ENCODE measurements around the gene ASCC1. TPM values are rescaled to one million over a fixed set of nuclear protein-coding genes. Genes with fewer than 3 reads are reported as not detected.
A peak's percentile ranks its signal among the peaks of the same experiment; 100 is the strongest.
"Not testable (repeated sequence)": the region's sequence is repeated elsewhere in the genome, so short reads cannot be mapped to it uniquely, and the experiment has no call there.

Gene ASCC1
- total RNA-seq, 2 donors from 2014 or later, result 30.9 to 35.7 TPM

DNA sequence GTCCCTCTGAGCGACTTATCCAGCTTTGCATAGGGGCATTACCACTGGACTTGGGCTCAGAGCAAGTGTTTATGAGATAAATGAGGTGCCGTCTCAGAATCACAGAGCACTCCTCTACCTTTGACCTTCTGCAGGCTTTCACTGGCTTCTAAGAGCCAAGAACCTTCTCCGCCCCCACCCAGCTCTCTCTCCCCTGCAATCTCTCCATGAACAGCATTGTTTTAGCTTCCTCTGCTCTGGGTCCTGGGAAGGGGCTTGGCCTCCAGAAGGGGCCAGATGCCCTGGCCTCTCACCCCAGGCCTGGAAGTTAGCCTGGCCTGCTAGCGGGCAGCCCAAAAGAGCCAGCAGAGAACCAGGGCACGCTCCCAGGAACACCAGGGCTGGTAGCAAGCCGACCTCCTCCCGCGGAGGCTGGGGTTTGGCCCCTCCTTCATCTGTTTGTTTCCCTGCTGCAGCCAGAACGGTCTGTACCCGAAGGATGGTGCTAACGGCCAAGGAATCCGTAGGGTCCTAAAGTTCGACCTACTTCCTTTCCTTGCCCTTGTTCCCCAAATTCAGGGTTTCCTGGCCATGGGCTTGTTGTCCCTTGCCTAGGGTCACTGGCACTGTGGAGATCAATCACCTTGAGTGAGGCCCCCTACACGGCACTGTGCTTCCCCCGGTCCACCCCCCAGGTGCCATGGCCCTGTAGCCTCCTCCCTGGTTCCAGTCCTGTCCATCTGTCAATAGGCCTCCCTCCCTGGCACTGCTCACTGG lies 38.9 kb upstream of the ASCC1 start:
- Mint-ChIP-seq H3K9me3 (no peaks in the 10 kb centered on the region), H3K4me3 (peak overlapping the region; percentile 45), H3K27me3 (no peaks in the 10 kb centered on the region), H3K27ac (peak overlapping the region; percentile 86 to 95), H3K4me1 (ENCODE audit: low read depth in 2 of 2) (peaks cover 65 to 70% of the 10 kb centered on the region in 2 donors), H3K36me3 (no peaks in the 10 kb centered on the region)
- ATAC-seq (peak; percentile 67 to 68), DNase-seq (ENCODE audit: low spot score) (peak; percentile 63)

DNA sequence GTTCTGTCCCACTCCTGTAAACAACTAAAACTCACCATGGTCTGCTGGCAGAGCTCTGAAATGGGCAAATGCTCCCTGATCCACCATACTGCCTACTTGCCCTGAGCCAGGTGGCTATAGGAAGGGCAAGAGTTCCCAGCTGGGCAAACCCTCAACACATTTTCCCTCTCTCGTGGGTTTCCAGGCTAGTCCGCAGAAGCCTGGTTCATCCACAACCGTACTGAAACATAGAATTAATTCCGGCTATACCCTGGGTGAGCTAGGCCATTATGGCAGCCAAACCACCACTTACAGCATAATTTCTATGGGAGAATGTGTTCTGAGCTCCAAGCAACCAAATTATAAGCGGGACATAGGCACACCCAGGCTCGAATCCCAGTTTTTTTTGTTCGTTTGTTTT lies 37.5 kb upstream of the ASCC1 start:
- Mint-ChIP-seq H3K9me3 (no peaks in the 10 kb centered on the region), H3K27ac (peak overlapping the region; percentile 43 to 89), H3K36me3 (no peaks in the 10 kb centered on the region), H3K4me3 (no peak overlapping the region), H3K27me3 (no peaks in the 10 kb centered on the region), H3K4me1 (ENCODE audit: low read depth in 2 of 2) (peaks cover 61 to 63% of the 10 kb centered on the region in 2 donors)
- ATAC-seq (no peak), DNase-seq (ENCODE audit: low spot score) (peak; percentile 12)

DNA sequence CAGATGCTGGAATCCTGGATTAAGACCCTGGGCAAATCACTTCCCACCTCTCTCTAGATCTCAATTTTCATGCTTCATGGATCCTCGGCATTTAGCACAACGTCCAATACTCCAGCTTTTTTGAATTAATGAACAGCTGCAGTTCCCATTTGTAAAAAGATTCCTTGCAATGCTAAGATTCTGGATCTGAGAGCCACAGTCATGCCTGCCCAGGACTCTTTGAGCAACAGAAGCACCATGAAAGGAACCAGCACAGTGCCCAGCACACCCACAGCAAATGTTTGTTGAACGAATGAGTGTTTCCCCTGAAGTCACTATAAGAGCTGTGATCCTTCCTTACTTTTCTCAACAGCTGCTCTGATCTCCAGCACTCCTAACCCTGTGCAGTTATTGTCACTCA lies 36.9 kb upstream of the ASCC1 start:
- DNase-seq (ENCODE audit: low spot score) (peak; percentile 12), ATAC-seq (no peak)
- H3K27me3 Mint-ChIP-seq, result no peaks in the 10 kb centered on the region
- H3K4me3 Mint-ChIP-seq, result no peak overlapping the region
- peaks cover 64 to 65% of the 10 kb centered on the region in 2 donors for H3K4me1 Mint-ChIP-seq (ENCODE audit: low read depth in 2 of 2)
- peak overlapping the region; percentile 43 to 89 for H3K27ac Mint-ChIP-seq
- no peaks in the 10 kb centered on the region for H3K36me3 Mint-ChIP-seq
- H3K9me3 Mint-ChIP-seq, result no peaks in the 10 kb centered on the region

DNA sequence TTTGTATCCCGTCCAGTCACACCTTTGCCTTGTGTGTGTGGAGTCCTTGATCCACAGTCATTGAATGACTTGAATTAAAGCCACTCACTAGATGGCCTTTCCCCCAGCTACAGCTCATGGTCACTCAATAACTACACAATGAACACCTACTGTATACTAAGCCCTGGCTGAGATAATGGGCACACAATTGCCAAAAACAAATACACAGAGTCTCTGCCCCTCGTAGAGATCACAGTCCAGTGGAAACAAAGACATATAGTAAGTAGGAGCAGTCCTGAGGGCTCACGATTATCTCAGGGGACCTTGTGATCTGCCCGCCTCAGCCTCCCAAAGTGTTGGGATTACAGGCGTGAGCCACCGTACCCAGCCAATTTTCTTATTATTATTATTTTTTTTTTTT lies 35.6 kb upstream of the ASCC1 start:
- ATAC-seq, result no peak
- Mint-ChIP-seq H3K27me3 (no peaks in the 10 kb centered on the region), H3K36me3 (no peaks in the 10 kb centered on the region), H3K4me1 (ENCODE audit: low read depth in 2 of 2) (peaks cover 58 to 60% of the 10 kb centered on the region in 2 donors), H3K4me3 (no peak overlapping the region), H3K27ac (peak overlapping the region in 1 of 2 donors; percentile 89), H3K9me3 (no peaks in the 10 kb centered on the region)
- no peak for DNase-seq (ENCODE audit: low spot score)

DNA sequence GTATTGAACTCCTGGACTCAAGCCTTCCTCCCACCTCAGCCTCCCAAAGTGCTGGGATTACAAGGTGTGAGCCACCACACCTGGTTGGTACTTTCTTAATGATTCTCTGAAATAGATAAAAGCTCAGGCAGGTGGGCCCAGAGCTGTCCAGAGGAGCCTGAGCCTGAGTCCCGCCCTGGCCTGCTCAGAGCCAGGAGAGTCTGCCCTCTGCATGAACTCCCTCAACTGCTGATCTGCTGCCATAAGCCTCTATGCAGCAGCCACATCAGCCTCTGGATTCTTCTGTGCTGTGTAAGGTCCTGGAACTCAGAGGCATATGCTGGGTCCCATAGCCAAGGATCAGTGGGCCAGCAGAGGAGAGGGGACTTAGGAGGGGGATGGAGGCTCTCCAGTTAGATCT lies 34.6 kb upstream of the ASCC1 start:
- Mint-ChIP-seq H3K9me3 (no peaks in the 10 kb centered on the region), H3K27me3 (no peaks in the 10 kb centered on the region), H3K27ac (peak overlapping the region; percentile 71 to 79), H3K36me3 (no peaks in the 10 kb centered on the region), H3K4me1 (ENCODE audit: low read depth in 2 of 2) (peaks cover 60 to 61% of the 10 kb centered on the region in 2 donors), H3K4me3 (peak overlapping the region; percentile 56)
- ATAC-seq (no peak), DNase-seq (ENCODE audit: low spot score) (no peak)

DNA sequence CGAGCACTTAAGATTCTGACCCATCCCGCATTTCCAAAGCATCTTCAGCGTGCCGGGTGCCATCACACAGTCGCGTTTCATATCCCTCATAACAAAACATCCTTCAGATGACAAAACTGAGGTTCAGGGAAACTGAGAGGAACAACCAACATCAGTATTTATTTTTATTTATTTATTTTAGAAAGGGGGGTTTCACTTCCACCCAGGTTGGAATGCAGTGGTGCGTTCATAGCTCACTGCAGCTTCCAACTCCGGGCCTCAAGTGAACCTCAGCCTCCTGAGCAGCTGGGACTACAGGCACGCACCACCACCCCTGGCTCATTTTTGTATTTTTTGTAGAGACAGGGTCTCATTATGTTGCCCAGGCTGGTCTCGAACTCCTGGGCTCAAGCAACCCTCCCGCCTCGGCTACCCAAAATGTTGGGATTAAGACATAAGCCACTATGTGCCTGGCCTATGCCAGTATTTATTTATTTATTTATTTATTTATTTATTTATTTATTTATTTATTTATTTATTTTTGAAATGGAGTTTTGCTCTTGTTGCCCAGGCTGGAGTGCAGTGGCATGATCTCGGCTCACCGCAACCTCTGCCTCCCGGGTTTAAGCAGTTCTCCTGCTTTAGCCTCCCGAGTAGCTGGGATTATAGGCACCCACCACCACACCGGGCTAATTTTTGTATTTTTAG lies 33.2 kb upstream of the ASCC1 start:
- peak; percentile 3 for DNase-seq (ENCODE audit: low spot score)
- H3K27me3 Mint-ChIP-seq, H3K9me3 Mint-ChIP-seq, H3K36me3 Mint-ChIP-seq, ATAC-seq: not testable (repeated sequence)
- Mint-ChIP-seq H3K27ac (peak overlapping the region; percentile 85 to 88), H3K4me1 (ENCODE audit: low read depth in 2 of 2) (peaks cover 60 to 61% of the 10 kb centered on the region in 2 donors), H3K4me3 (peak overlapping the region; percentile 72)

DNA sequence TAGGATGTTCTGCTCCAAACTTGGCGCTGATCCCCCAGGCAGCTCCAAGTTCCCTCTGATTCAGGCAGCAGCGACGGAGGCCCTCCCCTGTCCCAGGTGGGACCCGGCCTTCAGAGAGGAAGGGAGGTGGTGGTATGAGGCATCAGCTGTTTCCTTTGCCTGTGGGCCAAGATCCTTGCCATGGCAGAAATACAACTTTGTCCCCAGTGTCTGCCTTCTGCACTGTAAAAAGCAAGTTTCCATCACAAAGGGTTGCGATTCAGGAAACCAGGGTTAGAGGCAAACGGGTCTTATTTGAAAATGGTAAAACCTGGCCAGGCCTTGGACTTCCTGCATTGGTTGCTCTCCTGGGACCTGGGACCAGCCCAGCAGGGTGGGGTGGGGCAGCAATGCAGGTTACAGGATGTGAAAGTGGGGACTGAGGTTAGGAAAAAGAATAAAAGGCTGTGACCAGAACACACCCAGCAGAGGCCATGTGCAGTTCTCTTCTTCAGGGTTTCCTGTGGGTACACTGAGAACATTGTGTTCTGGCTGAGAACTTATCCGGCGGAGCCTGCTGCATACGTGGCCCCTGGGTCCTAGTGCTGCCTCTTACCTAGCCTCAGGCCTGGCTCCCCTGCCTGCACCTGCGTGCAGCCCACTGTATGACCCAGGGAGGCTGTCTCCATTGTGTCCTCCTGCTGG lies 32.5 kb upstream of the ASCC1 start:
- H3K9me3 Mint-ChIP-seq, result no peaks in the 10 kb centered on the region
- peak overlapping the region; percentile 85 to 88 for H3K27ac Mint-ChIP-seq
- H3K36me3 Mint-ChIP-seq, result no peaks in the 10 kb centered on the region
- peak; percentile 87 to 96 for ATAC-seq
- no peaks in the 10 kb centered on the region for H3K27me3 Mint-ChIP-seq
- H3K4me3 Mint-ChIP-seq, result peak overlapping the region; percentile 72
- DNase-seq (ENCODE audit: low spot score), result peak; percentile 74
- peaks cover 62% of the 10 kb centered on the region in 2 donors for H3K4me1 Mint-ChIP-seq (ENCODE audit: low read depth in 2 of 2)

DNA sequence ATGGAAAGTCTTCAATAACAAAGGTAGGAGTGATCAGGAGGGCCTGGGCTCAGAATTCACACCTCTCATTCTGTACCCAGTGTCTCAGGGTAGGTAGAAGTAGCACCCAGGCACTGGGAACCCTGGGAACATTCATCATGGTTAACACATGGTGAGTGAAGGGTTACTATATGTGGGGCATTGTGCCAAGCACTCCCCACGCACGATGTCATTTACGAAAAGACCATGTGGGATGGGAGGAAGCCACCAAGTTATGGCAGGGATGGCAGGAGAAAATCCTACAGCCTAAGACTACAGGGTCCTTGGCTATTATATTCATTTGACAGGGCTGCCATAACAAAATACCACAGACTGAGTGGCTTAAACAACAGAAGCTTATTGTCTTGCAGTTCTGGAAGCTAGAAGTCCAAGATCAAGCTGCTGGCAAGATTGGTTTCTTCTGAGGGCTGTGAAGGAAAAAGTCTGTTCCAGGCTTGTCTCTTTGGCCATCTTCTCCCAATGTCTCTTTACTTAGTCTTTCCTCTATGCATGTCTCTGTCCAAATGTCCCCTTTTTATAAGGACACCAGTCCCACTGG lies 30.0 kb upstream of the ASCC1 start:
- Mint-ChIP-seq H3K4me1 (ENCODE audit: low read depth in 2 of 2) (peaks cover 49 to 61% of the 10 kb centered on the region in 2 donors), H3K36me3 (no peaks in the 10 kb centered on the region), H3K9me3 (no peaks in the 10 kb centered on the region), H3K27me3 (no peaks in the 10 kb centered on the region), H3K27ac (peak overlapping the region; percentile 72 to 75), H3K4me3 (peak overlapping the region; percentile 47)
- ATAC-seq (peak in 1 of 2 donors; percentile 44), DNase-seq (ENCODE audit: low spot score) (peak; percentile 59)

DNA sequence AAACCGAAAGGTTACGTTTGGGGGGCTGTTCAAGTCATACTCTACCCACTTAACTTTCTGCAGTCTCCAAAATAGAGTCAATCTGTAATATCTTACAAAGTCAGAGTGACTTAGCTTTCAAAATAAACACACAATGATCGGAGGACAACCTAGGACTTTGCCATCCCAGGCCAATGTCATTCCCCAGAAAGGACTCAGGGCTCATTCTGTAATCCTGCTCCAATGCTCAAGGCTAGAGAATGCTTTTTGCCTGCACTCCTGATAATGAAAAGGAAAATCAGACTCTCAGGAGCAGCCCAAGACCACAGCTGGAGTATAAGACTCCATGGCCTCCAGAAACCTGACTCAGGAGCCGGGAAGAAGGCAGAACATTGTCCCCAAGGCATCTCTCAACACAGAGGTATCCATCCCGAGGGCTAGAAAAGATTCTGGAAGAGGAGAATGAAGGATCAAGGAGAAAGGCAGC lies 28.5 kb upstream of the ASCC1 start:
- DNase-seq (ENCODE audit: low spot score) (no peak), ATAC-seq (no peak)
- Mint-ChIP-seq H3K27ac (peak overlapping the region; percentile 72 to 77), H3K4me3 (no peak overlapping the region), H3K9me3 (no peaks in the 10 kb centered on the region), H3K36me3 (no peaks in the 10 kb centered on the region), H3K4me1 (ENCODE audit: low read depth in 2 of 2) (peaks cover 41 to 57% of the 10 kb centered on the region in 2 donors), H3K27me3 (no peaks in the 10 kb centered on the region)

DNA sequence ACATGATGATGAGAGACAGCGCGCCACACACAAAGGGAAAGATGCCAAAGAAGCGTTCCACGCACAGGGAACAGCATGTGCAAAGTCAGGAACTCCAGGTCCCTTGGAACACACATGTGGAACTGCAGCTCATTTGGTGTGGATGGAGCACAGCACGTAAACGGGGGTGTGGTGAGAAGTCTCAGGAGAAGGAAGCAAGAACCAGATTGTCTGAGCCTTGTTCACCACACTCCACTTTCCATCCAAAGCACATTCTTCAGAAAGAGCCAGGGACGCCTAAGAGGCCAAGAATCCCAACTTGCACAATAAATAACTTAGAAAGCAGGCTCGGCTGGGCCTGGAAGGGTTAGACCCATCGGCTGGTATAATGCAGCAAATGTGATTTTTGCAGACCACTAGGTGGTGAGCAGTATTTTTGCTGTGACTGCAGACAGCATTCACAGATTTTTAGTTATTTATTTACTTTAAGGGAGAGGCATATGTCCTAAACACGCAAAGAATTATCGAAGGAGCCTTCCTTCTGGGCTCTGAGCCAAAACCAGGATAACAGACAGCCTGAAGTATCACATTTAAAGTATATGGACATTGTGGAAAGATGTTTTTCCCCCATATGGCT lies 27.9 kb upstream of the ASCC1 start:
- no peaks in the 10 kb centered on the region for H3K36me3 Mint-ChIP-seq
- H3K4me3 Mint-ChIP-seq, result no peak overlapping the region
- peaks cover 40 to 57% of the 10 kb centered on the region in 2 donors for H3K4me1 Mint-ChIP-seq (ENCODE audit: low read depth in 2 of 2)
- no peaks in the 10 kb centered on the region for H3K9me3 Mint-ChIP-seq
- H3K27me3 Mint-ChIP-seq, result no peaks in the 10 kb centered on the region
- ATAC-seq (no peak), DNase-seq (ENCODE audit: low spot score) (peak; percentile 32)
- H3K27ac Mint-ChIP-seq, result peak overlapping the region; percentile 72 to 77

DNA sequence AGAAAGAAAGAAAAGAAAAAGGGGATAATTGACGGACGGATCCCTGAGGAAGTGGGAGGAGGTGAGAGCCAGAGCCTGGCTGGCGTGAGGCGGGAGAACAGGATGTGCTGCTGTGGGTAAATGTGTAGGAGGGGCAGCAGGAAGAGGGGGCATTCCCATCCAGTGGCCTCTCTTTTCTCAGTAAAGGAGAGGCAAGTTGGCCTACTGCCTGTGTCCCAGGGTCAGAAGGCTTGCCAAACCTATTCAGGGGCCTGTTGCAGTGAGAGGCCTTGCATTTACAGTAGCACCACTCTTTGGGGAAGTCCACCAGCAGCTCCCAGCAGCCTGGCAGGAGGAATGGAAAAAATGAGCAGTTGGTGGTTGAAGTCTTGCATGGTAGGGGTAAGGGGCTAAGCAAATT lies 26.6 kb upstream of the ASCC1 start:
- H3K36me3 Mint-ChIP-seq, result no peaks in the 10 kb centered on the region
- ATAC-seq, result peak in 1 of 2 donors; percentile 50

DNA sequence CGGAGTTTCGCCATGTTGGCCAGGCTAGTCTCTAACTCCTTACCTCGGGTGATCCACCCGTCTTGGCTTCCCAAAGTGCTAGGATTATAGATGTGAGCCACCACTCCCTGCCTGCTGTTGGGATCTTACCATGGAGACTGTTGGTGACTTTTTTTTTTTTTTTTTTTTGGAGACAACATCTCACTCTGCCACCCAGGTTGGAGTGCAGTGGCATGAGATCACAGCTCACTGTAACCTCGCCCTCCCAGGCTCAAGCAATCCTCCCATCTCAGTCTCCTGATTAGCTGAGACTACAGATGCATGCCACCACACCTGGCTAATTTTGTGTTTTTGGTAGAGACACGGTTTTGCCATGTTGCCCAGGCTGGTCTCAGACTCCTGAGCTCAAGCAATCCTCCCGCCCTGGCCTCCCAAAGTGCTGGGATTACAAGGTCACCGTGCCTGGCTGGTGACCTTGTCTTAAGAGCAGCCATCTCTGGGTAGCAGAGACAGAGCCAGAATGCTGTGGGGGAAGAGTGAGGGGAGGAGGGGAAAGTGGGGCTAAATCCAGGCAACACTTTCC lies 25.7 kb upstream of the ASCC1 start:
- no peaks in the 10 kb centered on the region for H3K9me3 Mint-ChIP-seq
- H3K4me3 Mint-ChIP-seq, result no peak overlapping the region
- DNase-seq (ENCODE audit: low spot score) (no peak), ATAC-seq (no peak)
- H3K4me1 Mint-ChIP-seq (ENCODE audit: low read depth in 2 of 2), result peaks cover 27 to 45% of the 10 kb centered on the region in 2 donors
- no peaks in the 10 kb centered on the region for H3K27me3 Mint-ChIP-seq
- no peaks in the 10 kb centered on the region for H3K36me3 Mint-ChIP-seq
- peak overlapping the region in 1 of 2 donors; percentile 97 for H3K27ac Mint-ChIP-seq

More for the DNA sequence above, 26.6 kb upstream of the ASCC1 start:
- H3K4me1 Mint-ChIP-seq (ENCODE audit: low read depth in 2 of 2), result peaks cover 27 to 45% of the 10 kb centered on the region in 2 donors
- H3K9me3 Mint-ChIP-seq, result no peaks in the 10 kb centered on the region
- DNase-seq (ENCODE audit: low spot score), result no peak
- H3K4me3 Mint-ChIP-seq, result peak overlapping the region; percentile 13
- H3K27me3 Mint-ChIP-seq, result no peaks in the 10 kb centered on the region
- H3K27ac Mint-ChIP-seq, result peak overlapping the region; percentile 43 to 97

DNA sequence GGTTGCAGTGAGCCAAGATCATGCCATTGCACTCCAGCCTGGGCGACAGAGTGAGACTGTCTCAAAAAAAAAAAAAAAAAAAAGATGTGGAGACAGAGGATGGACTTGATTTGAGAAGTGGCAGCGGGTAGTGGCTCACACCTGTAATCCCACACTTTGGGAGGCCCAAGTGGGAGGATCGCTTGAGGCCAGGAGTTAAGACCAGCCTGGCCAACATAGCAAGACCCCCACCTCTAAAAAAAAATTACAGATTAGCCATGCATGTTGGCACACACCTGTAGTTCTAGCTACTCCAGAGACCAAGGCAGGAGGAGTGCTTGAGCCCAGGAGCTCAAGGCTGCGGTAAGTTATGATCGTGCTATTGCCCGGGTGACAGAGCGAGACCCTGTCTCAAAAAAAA lies 24.3 kb upstream of the ASCC1 start:
- no peaks in the 10 kb centered on the region for H3K27me3 Mint-ChIP-seq
- no peak overlapping the region for H3K4me3 Mint-ChIP-seq
- no peak overlapping the region for H3K27ac Mint-ChIP-seq
- no peak for ATAC-seq
- no peak for DNase-seq (ENCODE audit: low spot score)
- peaks cover 16 to 36% of the 10 kb centered on the region in 2 donors for H3K4me1 Mint-ChIP-seq (ENCODE audit: low read depth in 2 of 2)
- no peaks in the 10 kb centered on the region for H3K9me3 Mint-ChIP-seq
- no peaks in the 10 kb centered on the region for H3K36me3 Mint-ChIP-seq
